HG02798 (cell line): ENCODE data around the gene HSD11B1.

Source experiments
- ATAC-seq: cut with Tn5 transposase; IDR thresholded peaks from one replicate; pipeline ENCODE4 v1.9.1; 2021; ENCODE audit warnings: mild to moderate bottlenecking; ENCODE audit not compliant: unreplicated experiment, poor library complexity

Gene HSD11B1

DNA sequence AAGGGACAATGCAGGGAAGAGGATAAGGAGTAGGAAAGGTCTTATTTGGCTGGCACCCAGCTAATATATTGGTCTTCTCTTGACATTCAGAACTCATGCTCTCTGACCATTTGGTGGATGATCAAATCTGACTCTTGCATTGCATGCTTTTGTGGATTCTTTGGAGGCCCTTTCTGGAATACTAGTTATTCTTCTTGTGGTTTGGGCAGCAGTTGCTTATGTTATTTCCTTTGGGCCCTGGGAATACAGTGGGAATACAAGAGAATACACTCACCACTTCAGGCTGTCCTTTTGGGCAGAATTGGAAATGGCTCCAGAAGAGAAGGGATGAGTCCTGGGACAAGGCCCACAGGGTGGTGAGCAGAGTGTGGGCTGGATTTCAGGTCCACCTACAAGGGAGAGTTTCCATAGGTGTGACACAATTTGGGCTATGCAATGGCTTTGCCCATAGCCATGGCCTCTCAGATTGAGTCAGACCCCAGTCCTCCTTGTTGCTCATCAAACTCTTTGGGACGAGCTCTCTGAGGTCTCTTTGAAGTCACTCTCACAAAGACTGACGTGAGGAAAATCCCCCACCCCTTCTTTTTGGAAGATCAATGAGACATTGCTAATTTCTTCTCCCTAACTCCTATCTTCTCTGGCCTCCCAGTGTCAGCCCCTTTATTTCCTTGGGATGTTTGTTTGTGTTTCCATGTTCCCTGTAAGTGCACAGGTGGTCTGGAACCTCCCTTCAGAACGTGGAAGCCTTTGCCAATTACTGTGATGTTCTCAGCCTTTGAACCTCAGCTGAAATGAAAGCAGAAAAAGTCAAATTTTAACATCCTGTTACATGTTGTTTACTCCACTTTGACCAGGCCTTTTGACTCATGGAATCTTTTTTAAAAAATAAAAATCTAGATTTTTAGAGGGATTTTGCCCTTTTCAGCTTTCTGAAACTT is 19.4 kb downstream of the HSD11B1 start:
- ATAC-seq: peak; percentile 75

DNA sequence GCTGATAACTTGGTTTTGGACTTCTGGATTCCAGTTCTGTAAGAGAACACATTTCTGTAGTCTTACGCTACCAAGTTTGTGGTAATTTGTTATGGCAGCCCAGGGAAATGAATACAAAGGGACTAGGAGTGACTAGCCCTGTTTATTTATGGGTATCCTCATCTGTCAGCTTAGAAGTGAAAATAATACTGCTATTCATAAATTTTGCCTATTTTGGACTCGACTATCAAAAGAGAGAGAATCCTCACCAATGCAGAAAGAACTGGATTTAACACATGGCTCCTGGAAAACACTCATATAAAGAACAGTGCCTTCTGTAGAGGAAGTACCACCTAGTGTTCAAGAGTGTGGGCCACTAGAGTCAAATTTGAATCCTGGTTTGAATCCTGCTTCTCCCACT is 22.6 kb downstream of the HSD11B1 start:
- no peak for ATAC-seq

DNA sequence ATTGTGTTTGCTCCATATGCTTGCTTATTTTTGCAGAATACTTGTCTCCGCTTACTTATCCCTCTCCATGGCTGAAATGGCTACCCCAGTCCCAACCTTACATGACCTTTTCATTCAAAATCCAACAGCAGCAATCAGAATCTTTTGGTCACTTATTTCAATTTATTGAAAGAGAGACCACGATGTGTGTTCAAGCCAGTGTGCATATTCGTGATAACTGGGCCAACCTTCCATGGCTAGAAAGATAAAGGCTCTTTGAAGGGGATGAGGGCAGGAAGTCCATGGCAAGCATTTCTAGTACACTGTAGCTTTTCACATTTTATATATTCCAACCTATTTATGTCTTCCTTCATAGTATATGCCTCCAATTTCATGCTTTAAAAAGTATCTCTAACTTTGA is 23.1 kb downstream of the HSD11B1 start:
- no peak for ATAC-seq

- ATAC-seq: no peak
Measured at GRCh38 chr1:209728466-209728865, 23.8 kb downstream of the HSD11B1 start.

GRCh38 chr1:209729436-209729835 is 24.8 kb downstream of the HSD11B1 start:
- no peak for ATAC-seq

- no peak for ATAC-seq
Measured at GRCh38 chr1:209732725-209733124, 28.1 kb downstream of the HSD11B1 start.

DNA sequence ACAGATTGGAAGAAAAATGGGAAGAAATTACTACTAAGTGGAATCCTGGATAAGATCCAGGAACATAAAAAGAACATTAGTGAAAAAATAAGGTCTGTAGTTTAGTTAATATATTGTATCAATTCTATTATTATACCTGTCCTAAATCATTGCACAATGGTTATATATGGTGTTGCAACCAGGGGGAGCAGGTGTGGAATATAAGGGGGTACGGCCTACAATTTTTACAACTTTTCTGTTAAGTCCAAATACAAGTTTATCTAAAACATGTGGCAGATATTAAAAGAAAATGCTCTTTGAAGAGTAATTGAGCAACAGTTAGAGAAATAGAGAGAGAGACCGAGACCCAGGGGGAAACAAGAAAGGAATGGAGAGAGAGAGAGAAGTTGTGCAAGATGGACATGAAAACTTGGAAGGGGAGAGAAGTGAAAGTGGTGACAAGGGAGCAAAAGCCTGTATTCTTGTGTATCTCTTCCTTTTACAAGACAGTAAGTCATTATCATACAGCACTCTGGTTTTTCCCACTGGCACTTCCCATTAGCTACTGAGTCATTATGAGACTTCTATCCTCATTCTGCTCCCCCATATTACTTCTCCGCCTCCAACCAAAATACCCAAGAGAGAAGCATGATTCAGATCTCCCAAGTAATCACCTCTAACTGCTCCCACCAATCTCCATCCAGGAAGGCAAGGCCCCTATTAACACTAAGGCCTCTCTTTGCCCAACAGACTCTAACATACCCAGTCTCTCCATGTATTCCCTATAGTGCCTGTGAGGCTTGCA is 29.0 kb downstream of the HSD11B1 start:
- no peak for ATAC-seq

- ATAC-seq: no peak
Measured at GRCh38 chr1:209736490-209737117, 32.0 kb downstream of the HSD11B1 start.

GRCh38 chr1:209737118-209737505 is 32.5 kb downstream of the HSD11B1 start:
- no peak for ATAC-seq

DNA sequence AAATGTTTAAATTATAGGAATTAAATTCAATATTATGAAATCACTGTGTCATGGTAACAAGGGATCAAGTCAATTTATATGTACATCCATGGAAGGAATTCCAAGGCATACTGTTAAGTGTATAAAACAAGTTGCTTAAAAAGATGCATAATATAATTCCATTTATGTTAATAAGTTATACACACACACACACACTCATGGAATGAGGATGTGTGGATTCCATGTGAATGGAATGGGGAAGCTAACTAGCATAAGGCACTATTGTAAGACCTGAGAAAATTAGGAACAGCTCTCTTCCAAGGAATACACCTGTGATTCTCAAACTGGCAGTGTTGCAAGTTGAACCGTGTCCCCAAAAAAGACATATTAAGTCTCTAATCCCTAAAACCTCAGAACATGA is 33.6 kb downstream of the HSD11B1 start:
- no peak for ATAC-seq

DNA sequence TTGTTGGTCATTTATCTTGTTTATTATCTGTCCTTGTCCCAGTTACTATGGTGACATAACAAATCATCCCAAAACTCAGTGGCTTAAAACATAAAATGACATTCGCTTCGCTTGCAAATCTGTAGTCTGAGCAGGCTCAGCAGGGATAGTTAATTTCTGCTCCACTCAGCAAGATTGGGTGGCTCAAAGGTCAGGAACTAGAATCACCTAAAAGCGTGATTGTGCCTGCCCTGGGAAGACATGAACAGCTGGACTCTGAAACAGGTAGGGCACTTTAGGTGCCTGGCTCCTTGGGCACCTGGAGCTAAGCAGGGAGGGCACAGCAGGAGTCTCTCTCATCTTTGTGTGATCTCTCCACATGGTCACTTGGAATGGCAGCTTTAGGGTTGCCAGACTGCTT is 36.5 kb downstream of the HSD11B1 start:
- no peak for ATAC-seq

DNA sequence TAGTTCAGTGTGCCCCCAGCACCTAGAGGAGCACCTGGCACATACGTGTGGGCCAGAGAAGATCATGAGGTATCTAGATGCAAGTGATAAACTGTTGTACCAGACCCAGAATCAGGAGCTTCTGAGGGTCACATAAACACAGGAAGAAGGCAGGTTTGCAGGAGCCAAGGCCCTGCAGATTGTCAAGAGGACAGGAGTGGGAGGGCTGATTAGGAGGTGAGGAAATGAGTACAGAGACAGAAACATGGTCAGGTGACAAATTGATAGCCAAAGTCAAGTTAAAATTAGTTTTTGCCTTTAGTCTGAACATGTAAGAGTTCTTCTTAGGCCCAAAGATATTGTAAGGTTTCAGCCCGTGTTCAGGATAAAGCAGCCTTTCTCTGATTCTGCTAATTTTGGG is 37.2 kb downstream of the HSD11B1 start:
- no peak for ATAC-seq

DNA sequence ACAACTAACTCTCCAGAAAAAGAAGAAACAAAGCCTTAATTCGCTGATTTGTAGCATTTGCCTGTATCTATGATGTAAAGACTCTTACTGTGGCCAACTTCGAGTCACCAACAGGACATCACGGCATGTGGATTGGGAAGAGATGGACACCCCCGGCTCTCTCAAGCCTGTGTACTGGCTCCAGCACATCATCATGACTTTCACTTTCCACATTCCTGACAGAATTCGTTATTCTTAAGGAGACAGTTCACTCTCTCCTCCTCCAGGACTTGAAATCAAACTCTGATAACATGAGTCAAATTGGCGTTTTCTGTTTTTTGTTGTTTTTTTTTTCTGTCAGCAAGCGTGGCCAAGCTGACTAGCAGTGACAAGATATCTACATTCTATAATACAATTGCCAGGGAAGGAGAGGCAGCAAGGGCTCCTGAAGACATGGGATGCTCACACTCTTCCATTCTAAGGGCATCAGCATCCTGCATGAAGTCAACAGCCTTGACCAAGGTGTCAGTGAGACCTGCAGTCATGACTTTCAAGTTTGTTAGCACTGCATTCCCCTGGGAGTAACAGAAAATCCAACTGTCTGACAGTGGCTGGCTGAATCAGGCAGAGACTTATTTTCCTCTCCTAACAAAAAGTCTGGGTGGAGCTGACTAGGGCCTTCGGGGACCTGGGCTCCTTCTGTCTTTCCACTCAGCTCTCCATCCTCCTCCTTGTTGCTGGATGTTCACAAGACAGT is 37.9 kb downstream of the HSD11B1 start:
- ATAC-seq: no peak

- ATAC-seq: no peak
Measured at GRCh38 chr1:209743145-209743482, 38.5 kb downstream of the HSD11B1 start.

GRCh38 chr1:209746451-209747165 is 42.0 kb downstream of the HSD11B1 start:
- no peak for ATAC-seq

GRCh38 chr1:209747580-209748262 is 43.1 kb downstream of the HSD11B1 start:
- peak; percentile 84 for ATAC-seq

DNA sequence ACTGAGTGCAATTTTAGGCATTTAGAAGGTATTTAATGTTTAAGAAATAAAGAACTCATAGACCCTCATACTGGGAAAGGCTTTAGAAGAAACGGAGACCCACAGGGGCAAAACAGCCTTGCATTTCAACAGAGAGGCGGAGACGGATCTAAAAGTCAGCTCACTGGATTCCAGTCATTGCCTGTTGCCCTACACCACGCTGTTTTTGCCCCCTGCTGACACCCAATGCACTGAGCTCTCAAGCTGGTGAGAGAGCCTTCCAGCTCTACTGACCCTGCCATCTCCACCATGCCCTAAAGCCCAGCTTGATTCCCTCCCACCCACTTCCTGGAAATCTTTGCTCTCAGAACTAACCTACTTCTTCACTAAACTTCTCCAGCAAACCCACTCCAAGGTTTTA is 44.0 kb downstream of the HSD11B1 start:
- ATAC-seq: no peak

DNA sequence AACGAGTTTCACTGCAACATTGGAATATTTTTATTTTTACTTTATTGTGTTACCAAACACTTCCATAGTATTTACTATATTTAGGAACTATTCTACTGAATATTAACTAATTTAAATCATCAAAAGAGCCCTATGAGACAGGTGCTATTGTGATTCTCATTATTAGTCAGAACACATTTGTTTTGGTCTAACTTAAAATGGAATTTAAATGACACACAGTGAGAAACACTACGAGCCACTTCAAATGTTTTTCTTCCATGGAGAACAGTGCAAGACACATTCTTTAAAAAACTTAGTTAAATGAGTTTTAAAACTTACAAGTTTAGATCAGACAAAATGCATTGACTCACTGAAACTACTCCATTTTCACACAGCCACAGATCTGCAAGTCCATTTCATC is 44.6 kb downstream of the HSD11B1 start:
- ATAC-seq: no peak

- no peak for ATAC-seq
Measured at GRCh38 chr1:209749670-209750323, 45.2 kb downstream of the HSD11B1 start.
